Testis (tissue), 2 donors: ENCODE results near the gene BET1.

Experiments used
- POLR2A ChIP-seq: fragments of 450-650 bp; IDR thresholded peaks from one replicate; pipeline ENCODE4 v1.6.1; 2017; ENCODE audit warnings: antibody characterized with exemption, mild to moderate bottlenecking, moderate library complexity
- TF ChIP-seq, protein P1 (sequence below), 3 experiments: fragments of 450-650 bp in 2 of 3; fragments of 200-600 bp in 1 of 3; sonication (generic) in 1 of 3; IDR thresholded peaks; one replicate each; pipeline ENCODE4 v1.5.1; 2016 to 2019; ENCODE audit warnings: antibody characterized with exemption in 3 of 3, mild to moderate bottlenecking in 2 of 3, moderate library complexity in 1 of 3

DNA sequence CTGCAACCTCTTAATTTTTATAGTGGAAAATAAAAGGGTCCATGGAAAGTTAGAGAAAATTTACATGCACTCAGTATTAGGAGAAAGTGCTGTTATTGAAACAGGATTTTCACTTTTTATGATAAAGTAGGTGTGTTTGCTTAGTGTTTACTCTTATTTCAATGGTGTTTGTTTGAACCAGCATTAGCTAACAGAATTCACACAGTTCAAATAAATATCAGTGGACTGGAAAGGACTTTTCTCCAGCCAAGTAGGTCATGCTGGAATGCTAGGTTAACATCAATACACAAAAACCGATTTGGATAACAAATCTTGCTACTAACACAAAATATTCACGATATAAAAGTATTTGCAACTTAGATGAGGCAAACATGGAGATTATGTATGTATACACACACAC lies 49.4 kb upstream of the BET1 start:
- TF ChIP-seq, protein P1, sequence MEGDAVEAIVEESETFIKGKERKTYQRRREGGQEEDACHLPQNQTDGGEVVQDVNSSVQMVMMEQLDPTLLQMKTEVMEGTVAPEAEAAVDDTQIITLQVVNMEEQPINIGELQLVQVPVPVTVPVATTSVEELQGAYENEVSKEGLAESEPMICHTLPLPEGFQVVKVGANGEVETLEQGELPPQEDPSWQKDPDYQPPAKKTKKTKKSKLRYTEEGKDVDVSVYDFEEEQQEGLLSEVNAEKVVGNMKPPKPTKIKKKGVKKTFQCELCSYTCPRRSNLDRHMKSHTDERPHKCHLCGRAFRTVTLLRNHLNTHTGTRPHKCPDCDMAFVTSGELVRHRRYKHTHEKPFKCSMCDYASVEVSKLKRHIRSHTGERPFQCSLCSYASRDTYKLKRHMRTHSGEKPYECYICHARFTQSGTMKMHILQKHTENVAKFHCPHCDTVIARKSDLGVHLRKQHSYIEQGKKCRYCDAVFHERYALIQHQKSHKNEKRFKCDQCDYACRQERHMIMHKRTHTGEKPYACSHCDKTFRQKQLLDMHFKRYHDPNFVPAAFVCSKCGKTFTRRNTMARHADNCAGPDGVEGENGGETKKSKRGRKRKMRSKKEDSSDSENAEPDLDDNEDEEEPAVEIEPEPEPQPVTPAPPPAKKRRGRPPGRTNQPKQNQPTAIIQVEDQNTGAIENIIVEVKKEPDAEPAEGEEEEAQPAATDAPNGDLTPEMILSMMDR (IDR thresholded peaks at IDR 0.05): no peak
- no peak for TF ChIP-seq POLR2A
